Limb (tissue), 2 donors: Measurements from ENCODE around the gene IRAK2.

Experiments
- DNase-seq, 2 donors: peaks; one replicate each; pipeline ENCODE4 v3.0.0-alpha.2; 2016; ENCODE audit errors: extremely low spot score in 2 of 2

Gene IRAK2

GRCh38 chr3:10188804-10189556 lies 24.3 kb downstream of the IRAK2 start:
- DNase-seq = no peak

- DNase-seq = peak; percentile 47 to 60
Measured at GRCh38 chr3:10189557-10190354, 25.0 kb downstream of the IRAK2 start.

GRCh38 chr3:10192953-10193691 lies 28.4 kb downstream of the IRAK2 start:
- DNase-seq = no peak

GRCh38 chr3:10193692-10194327 lies 29.1 kb downstream of the IRAK2 start:
- no peak for DNase-seq

GRCh38 chr3:10194328-10195071 lies 29.8 kb downstream of the IRAK2 start:
- no peak for DNase-seq

- DNase-seq = no peak
Measured at GRCh38 chr3:10195366-10196089, 30.8 kb downstream of the IRAK2 start.

GRCh38 chr3:10196389-10197052 lies 31.8 kb downstream of the IRAK2 start:
- no peak for DNase-seq

- DNase-seq = no peak
Measured at GRCh38 chr3:10198226-10198625, 33.5 kb downstream of the IRAK2 start.

- DNase-seq = no peak
Measured at GRCh38 chr3:10198761-10199649, 34.3 kb downstream of the IRAK2 start.

- DNase-seq = no peak
Measured at GRCh38 chr3:10204921-10205320, 40.2 kb downstream of the IRAK2 start.

GRCh38 chr3:10205451-10206165 lies 40.9 kb downstream of the IRAK2 start:
- DNase-seq = no peak

GRCh38 chr3:10206166-10206511 lies 41.4 kb downstream of the IRAK2 start:
- DNase-seq = no peak

GRCh38 chr3:10213156-10213792 lies 48.6 kb downstream of the IRAK2 start:
- DNase-seq = no peak

- DNase-seq = no peak
Measured at GRCh38 chr3:10215578-10216368, 51.1 kb downstream of the IRAK2 start.

GRCh38 chr3:10217359-10217758 lies 52.6 kb downstream of the IRAK2 start:
- no peak for DNase-seq

- DNase-seq = no peak
Measured at GRCh38 chr3:10219737-10220136, 55.0 kb downstream of the IRAK2 start.
